ENCODE measurements around the gene GNAQ. TPM values are rescaled to one million over a fixed set of nuclear protein-coding genes. Genes with fewer than 3 reads are reported as not detected.

Gene GNAQ
- polyA plus RNA-seq, 2 of the 4 experiments (the other 2 are of a cell fraction): 17.9 to 60.0 TPM

- CTCF ChIA-PET: interaction anchor here (0.7 to 6.9 kb wide), 4 partner anchors 60 to 523 kb away, joined by 3 to 57 read pairs (median 3); no protein-coding TSS in a partner anchor
- Histone ChIP-seq H3K9me3 (no peaks in the 10 kb centered on the region), H3K4me1 (peaks cover 33% of the 10 kb centered on the region), H3K4me3 (no peak overlapping the region), H3K27ac (no peak overlapping the region), H3K4me2 (no peak overlapping the region)
- ATAC-seq: no peak
- POLR2A ChIA-PET: no interaction called here
- 91% methylated on average over 5 of the region's 5 CpGs for WGBS (ENCODE audit: missing lambda C conversion rate)
- TF ChIP-seq RAD21 (conservative IDR thresholded peaks at IDR 0.05 in 1 of 2, IDR thresholded peaks at IDR 0.05 in 1 of 2) (no peak), JUNB (IDR thresholded peaks at IDR 0.05) (no peak), HOXB5 (CRISPR knock-in tag; IDR thresholded peaks at IDR 0.05) (no peak), RFX5 (IDR thresholded peaks at IDR 0.05) (no peak), EP300 (IDR thresholded peaks at IDR 0.05) (no peak), CEBPB (IDR thresholded peaks at IDR 0.05) (no peak), CHD4 (IDR thresholded peaks at IDR 0.05; ENCODE audit: borderline replicate concordance) (no peak), ZNF302 (CRISPR knock-in tag; IDR thresholded peaks at IDR 0.05) (no peak), FOSB (CRISPR knock-in tag; IDR thresholded peaks at IDR 0.05) (no peak)
- no peak for FAIRE-seq
- DNase-seq (ENCODE audit: low read depth in 1 of 2, low spot score in 1 of 2): no peak
Measured at GRCh38 chr9:77975806-77976205, 55.8 kb downstream of the GNAQ start.

GRCh38 chr9:77975036-77975435 is 56.6 kb downstream of the GNAQ start:
- ATAC-seq: no peak
- no peak for FAIRE-seq
- CTCF ChIA-PET: interaction anchor here (1.6 to 6.9 kb wide), 2 partner anchors 26 to 61 kb away, joined by 4 to 57 read pairs; no protein-coding TSS in a partner anchor

GRCh38 chr9:77974434-77974833 is 57.2 kb downstream of the GNAQ start:
- WGBS (ENCODE audit: missing lambda C conversion rate): 78% methylated on average over 2 of the region's 2 CpGs
- ChIA-PET CTCF (interaction anchor here (1.1 to 6.9 kb wide), 3 partner anchors 25 to 62 kb away, joined by 3 to 57 read pairs (median 4); no protein-coding TSS in a partner anchor), POLR2A (no interaction called here)
- no peaks in the 10 kb centered on the region for H3K9me3 ChIP-seq
- peaks cover 20% of the 10 kb centered on the region for H3K4me1 ChIP-seq
- TF ChIP-seq CEBPB (IDR thresholded peaks at IDR 0.05) (no peak), CBX8 (IDR thresholded peaks at IDR 0.05) (no peak), ESRRA (IDR thresholded peaks at IDR 0.05; ENCODE audit: borderline replicate concordance, low read length) (no peak), MAFK (IDR thresholded peaks at IDR 0.05; ENCODE audit: partially characterized antibody) (no peak), RARB (CRISPR knock-in tag; IDR thresholded peaks at IDR 0.05) (no peak), TP53 (CRISPR knock-in tag; IDR thresholded peaks at IDR 0.05) (no peak), JUN (IDR thresholded peaks at IDR 0.05) (no peak), MYC (IDR thresholded peaks at IDR 0.05; ENCODE audit: borderline replicate concordance, low read length) (no peak), BCL3 (IDR thresholded peaks at IDR 0.05) (no peak), NPAS2 (CRISPR knock-in tag; IDR thresholded peaks at IDR 0.05; ENCODE audit: borderline replicate concordance) (no peak), FOSB (CRISPR knock-in tag; IDR thresholded peaks at IDR 0.05) (no peak), HOXB13 (CRISPR knock-in tag; IDR thresholded peaks at IDR 0.05; ENCODE audit: low read depth) (no peak), E2F6 (IDR thresholded peaks at IDR 0.05; ENCODE audit: borderline replicate concordance, low read depth) (no peak), PBX3 (IDR thresholded peaks at IDR 0.05) (no peak), CHD4 (IDR thresholded peaks at IDR 0.05; ENCODE audit: borderline replicate concordance) (no peak), TFCP2L1 (CRISPR knock-in tag; IDR thresholded peaks at IDR 0.05) (no peak), ZC3H11A (IDR thresholded peaks at IDR 0.05) (no peak), MAZ (IDR thresholded peaks at IDR 0.05; ENCODE audit: borderline replicate concordance, low read depth, low read length) (no peak)
- no peak for DNase-seq (ENCODE audit: low read depth in 1 of 2, low spot score in 1 of 2)
- H3K4me2 ChIP-seq: no peak overlapping the region
- no peak overlapping the region for H3K27ac ChIP-seq
- no peak overlapping the region for H3K4me3 ChIP-seq
- no peak for FAIRE-seq
- ATAC-seq: no peak

More at GRCh38 chr9:77975036-77975435, 56.6 kb downstream of the GNAQ start:
- no peak for DNase-seq (ENCODE audit: low read depth in 1 of 2, low spot score in 1 of 2)
- no peak overlapping the region for H3K4me3 ChIP-seq
- H3K9me3 ChIP-seq: no peaks in the 10 kb centered on the region
- H3K4me1 ChIP-seq: peaks cover 25% of the 10 kb centered on the region
- H3K27ac ChIP-seq: no peak overlapping the region
- WGBS (ENCODE audit: missing lambda C conversion rate): 85% methylated on average over 2 of the region's 2 CpGs
- POLR2A ChIA-PET: interaction anchor here (0.6 kb wide), 1 partner anchor 137 kb away, joined by 3 read pairs; no protein-coding TSS in a partner anchor
- no peak overlapping the region for H3K4me2 ChIP-seq
- no peak for TF ChIP-seq BCL3 (IDR thresholded peaks at IDR 0.05)
- TF ChIP-seq RCOR1 (IDR thresholded peaks at IDR 0.05; ENCODE audit: low read depth, low read length): no peak
- no peak for TF ChIP-seq ELK1 (IDR thresholded peaks at IDR 0.05; ENCODE audit: low read depth, low read length)
- no peak for TF ChIP-seq GATA3 (IDR thresholded peaks at IDR 0.05; ENCODE audit: borderline replicate concordance)
